ENCODE data around the gene LCN10.

The LCN10 gene

GRCh38 chr9:136722093-136722968 lies 20.4 kb downstream of the LCN10 start:
- H2AFZ ChIP-seq (ENCODE audit: low read depth, low read length): no peak overlapping the region

GRCh38 chr9:136721339-136722092 lies 21.2 kb downstream of the LCN10 start:
- H3K9me3 ChIP-seq (ENCODE audit: insufficient read depth, low read length, severe bottlenecking): no peaks in the 10 kb centered on the region
- peaks cover 42% of the 10 kb centered on the region for H3K36me3 ChIP-seq (ENCODE audit: insufficient read depth, low read length)
- no peaks in the 10 kb centered on the region for H3K27me3 ChIP-seq (ENCODE audit: insufficient read depth, low read length, poor library complexity)
- H3K9ac ChIP-seq (ENCODE audit: low read depth, low read length): no peak overlapping the region
- ATAC-seq (ENCODE audit: insufficient read depth, low read depth) (no peak), DNase-seq (no peak)
- no peak overlapping the region for H3K27ac ChIP-seq (ENCODE audit: low read length)
- H3K4me2 ChIP-seq (ENCODE audit: insufficient read depth, low read length): no peak overlapping the region
- H4K20me1 ChIP-seq (ENCODE audit: insufficient read depth, low read length): peaks cover 35% of the 10 kb centered on the region
- TF ChIP-seq EZH2 (IDR thresholded peaks at IDR 0.05; ENCODE audit: borderline replicate concordance, low read depth, low read length, severe bottlenecking) (no peak), CTCF (IDR thresholded peaks at IDR 0.05; ENCODE audit: borderline replicate concordance, extremely low read depth, low read length, poor library complexity, severe bottlenecking) (no peak)
- H3K4me1 ChIP-seq (ENCODE audit: insufficient read depth, low read length): peaks cover 13% of the 10 kb centered on the region
- H3K79me2 ChIP-seq (ENCODE audit: insufficient read depth, low read length): peaks cover 12% of the 10 kb centered on the region
- no peak overlapping the region for H2AFZ ChIP-seq (ENCODE audit: low read depth, low read length)
- H3K4me3 ChIP-seq (ENCODE audit: low read depth in 1 of 2, low read length in 2 of 2): no peak overlapping the region

More at GRCh38 chr9:136722093-136722968, 20.4 kb downstream of the LCN10 start:
- peaks cover 20% of the 10 kb centered on the region for H3K4me1 ChIP-seq (ENCODE audit: insufficient read depth, low read length)
- DNase-seq: no peak
- no peak overlapping the region for H3K4me3 ChIP-seq (ENCODE audit: low read depth in 1 of 2, low read length in 2 of 2)
- ATAC-seq (ENCODE audit: insufficient read depth, low read depth): no peak
- H4K20me1 ChIP-seq (ENCODE audit: insufficient read depth, low read length): peaks cover 44% of the 10 kb centered on the region
- H3K27ac ChIP-seq (ENCODE audit: low read length): no peak overlapping the region
- H3K36me3 ChIP-seq (ENCODE audit: insufficient read depth, low read length): peaks cover 46% of the 10 kb centered on the region
- no peak for TF ChIP-seq CTCF (IDR thresholded peaks at IDR 0.05; ENCODE audit: borderline replicate concordance, extremely low read depth, low read length, poor library complexity, severe bottlenecking)
- TF ChIP-seq EZH2 (IDR thresholded peaks at IDR 0.05; ENCODE audit: borderline replicate concordance, low read depth, low read length, severe bottlenecking): no peak
- no peak overlapping the region for H3K9ac ChIP-seq (ENCODE audit: low read depth, low read length)
- no peaks in the 10 kb centered on the region for H3K27me3 ChIP-seq (ENCODE audit: insufficient read depth, low read length, poor library complexity)
- no peaks in the 10 kb centered on the region for H3K9me3 ChIP-seq (ENCODE audit: insufficient read depth, low read length, severe bottlenecking)
- peaks cover 21% of the 10 kb centered on the region for H3K79me2 ChIP-seq (ENCODE audit: insufficient read depth, low read length)
- no peak overlapping the region for H3K4me2 ChIP-seq (ENCODE audit: insufficient read depth, low read length)

- Histone ChIP-seq H3K9ac (ENCODE audit: low read depth, low read length) (no peak overlapping the region), H3K9me3 (ENCODE audit: insufficient read depth, low read length, severe bottlenecking) (no peaks in the 10 kb centered on the region), H3K4me3 (ENCODE audit: low read depth in 1 of 2, low read length in 2 of 2) (no peak overlapping the region), H3K79me2 (ENCODE audit: insufficient read depth, low read length) (peaks cover 6% of the 10 kb centered on the region), H3K4me2 (ENCODE audit: insufficient read depth, low read length) (no peak overlapping the region), H3K27me3 (ENCODE audit: insufficient read depth, low read length, poor library complexity) (no peaks in the 10 kb centered on the region), H2AFZ (ENCODE audit: low read depth, low read length) (no peak overlapping the region), H3K4me1 (ENCODE audit: insufficient read depth, low read length) (peaks cover 7% of the 10 kb centered on the region), H4K20me1 (ENCODE audit: insufficient read depth, low read length) (peaks cover 29% of the 10 kb centered on the region), H3K27ac (ENCODE audit: low read length) (no peak overlapping the region), H3K36me3 (ENCODE audit: insufficient read depth, low read length) (peaks cover 36% of the 10 kb centered on the region)
- ATAC-seq (ENCODE audit: insufficient read depth, low read depth): no peak
- no peak for DNase-seq
- no peak for TF ChIP-seq EZH2 (IDR thresholded peaks at IDR 0.05; ENCODE audit: borderline replicate concordance, low read depth, low read length, severe bottlenecking)
- no peak for TF ChIP-seq CTCF (IDR thresholded peaks at IDR 0.05; ENCODE audit: borderline replicate concordance, extremely low read depth, low read length, poor library complexity, severe bottlenecking)
These were observed 21.8 kb downstream of the LCN10 start for GRCh38 chr9:136720898-136721338.

Data from DND-41 (cell line).